Measurements from ENCODE around the gene FBL.
"Not testable (repeated sequence)": the region's sequence is repeated elsewhere in the genome, so short reads cannot be mapped to it uniquely, and the experiment has no call there.

The FBL gene

DNA sequence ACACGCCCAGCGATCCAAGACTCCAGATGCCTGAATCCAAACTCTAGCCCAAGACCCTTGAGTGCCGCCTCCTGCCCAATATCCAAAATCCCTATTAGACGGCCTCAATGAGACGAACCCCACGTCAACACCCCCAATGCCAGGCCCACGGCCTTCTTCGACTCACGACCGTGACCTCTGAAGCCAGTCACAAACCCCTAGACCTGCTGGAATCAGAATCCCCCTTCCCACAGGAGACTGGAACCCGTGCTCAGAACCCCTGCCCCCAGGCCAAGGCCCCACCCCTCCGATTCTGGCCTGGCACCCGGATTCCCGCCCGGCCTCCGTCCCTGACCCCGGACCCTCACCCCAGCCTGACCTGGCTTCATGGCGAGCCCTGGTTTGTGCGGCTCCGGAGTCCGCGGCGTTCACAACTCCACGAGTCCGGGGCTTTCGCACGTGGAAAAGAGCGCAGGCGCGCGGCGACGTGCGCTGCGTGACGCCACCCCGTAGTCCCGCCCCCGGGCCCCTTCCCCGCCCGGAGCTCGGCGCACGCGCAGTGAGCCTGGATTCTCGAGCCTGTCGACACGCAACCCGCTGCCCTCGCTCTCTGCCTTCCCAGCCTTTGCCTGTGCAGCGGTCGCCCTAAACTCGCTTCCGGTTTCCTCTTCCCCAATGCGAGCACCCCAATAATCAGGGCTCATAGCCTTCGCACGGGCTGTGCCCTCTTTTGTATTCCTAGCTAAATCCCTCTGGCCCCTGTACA lies at the start of gene FBL:
TSS of gene FBL (minus strand) at position 447 of the 745 bp plus-strand sequence. CDS start at position 368, 79 bp downstream.
- peaks cover 7 to 28% of the 10 kb centered on the region in 2 donors for H3K4me1 ChIP-seq (ENCODE audit: control insufficient read depth in 1 of 2, insufficient read depth in 2 of 2, low read length in 2 of 2)
- H3K27ac ChIP-seq (ENCODE audit: low read length) = peak within 1 kb of the TSS; percentile 91
- H3K4me3 ChIP-seq (ENCODE audit: low read depth in 1 of 2, low read length in 2 of 2) = peak within 1 kb of the TSS; percentile 80 to 85
- H3K9me3 ChIP-seq (ENCODE audit: control insufficient read depth in 1 of 2, low read length in 2 of 2) = no peaks in the 10 kb centered on the region
- H3K27me3 ChIP-seq (ENCODE audit: low read depth, low read length) = no peaks in the 10 kb centered on the region
- H3K36me3 ChIP-seq (ENCODE audit: control insufficient read depth in 1 of 2, insufficient read depth in 2 of 2, low read length in 2 of 2) = no peaks in the 10 kb centered on the region

DNA sequence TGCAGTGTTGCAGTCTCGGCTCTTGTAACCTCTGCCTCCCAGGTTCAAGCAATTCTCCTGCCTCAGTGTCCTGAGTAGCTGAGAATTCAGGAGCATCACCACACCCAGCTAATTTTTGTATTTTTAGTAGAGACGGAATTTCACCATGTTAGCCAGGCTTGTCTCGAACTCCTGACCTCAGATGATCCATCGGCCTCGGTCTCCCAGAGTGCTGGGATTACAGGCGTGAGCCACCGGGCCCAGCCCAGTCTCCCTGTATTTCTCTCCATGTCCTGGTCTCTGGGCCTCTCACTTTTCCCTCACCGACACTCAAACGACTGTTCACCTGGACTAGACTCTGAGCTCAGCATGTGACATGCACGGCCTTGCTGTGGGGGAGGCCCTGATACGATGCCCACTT lies 48.9 kb upstream of the FBL start:
- not testable (repeated sequence) for H3K9me3 ChIP-seq (ENCODE audit: control insufficient read depth in 1 of 2, low read length in 2 of 2); H3K36me3 ChIP-seq (ENCODE audit: control insufficient read depth in 1 of 2, insufficient read depth in 2 of 2, low read length in 2 of 2); H3K4me3 ChIP-seq (ENCODE audit: low read depth in 1 of 2, low read length in 2 of 2); H3K27ac ChIP-seq (ENCODE audit: low read length); H3K4me1 ChIP-seq (ENCODE audit: control insufficient read depth in 1 of 2, insufficient read depth in 2 of 2, low read length in 2 of 2); H3K27me3 ChIP-seq (ENCODE audit: low read depth, low read length)

DNA sequence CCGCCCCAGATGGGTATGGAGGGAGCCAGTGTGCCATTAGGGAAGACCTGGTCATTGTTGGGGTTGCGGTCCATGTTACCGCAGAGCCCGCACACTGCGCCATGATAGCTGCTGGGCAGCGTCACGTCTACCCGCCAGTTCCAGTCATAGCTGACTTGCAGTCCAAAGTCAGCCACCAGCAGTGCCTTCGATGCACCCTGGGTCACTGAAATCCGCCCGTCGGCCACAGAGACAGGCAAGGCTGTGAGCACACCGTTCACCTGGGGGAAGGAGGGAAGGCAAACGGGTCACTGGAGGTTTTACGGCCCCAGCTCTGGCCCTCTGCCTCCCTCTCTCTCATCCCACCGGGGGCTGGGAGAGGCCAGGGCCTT lies 48.0 kb upstream of the FBL start:
- H3K4me1 ChIP-seq (ENCODE audit: control insufficient read depth in 1 of 2, insufficient read depth in 2 of 2, low read length in 2 of 2); H3K4me3 ChIP-seq (ENCODE audit: low read depth in 1 of 2, low read length in 2 of 2); H3K27me3 ChIP-seq (ENCODE audit: low read depth, low read length); H3K9me3 ChIP-seq (ENCODE audit: control insufficient read depth in 1 of 2, low read length in 2 of 2); H3K36me3 ChIP-seq (ENCODE audit: control insufficient read depth in 1 of 2, insufficient read depth in 2 of 2, low read length in 2 of 2); H3K27ac ChIP-seq (ENCODE audit: low read length): not testable (repeated sequence)

DNA sequence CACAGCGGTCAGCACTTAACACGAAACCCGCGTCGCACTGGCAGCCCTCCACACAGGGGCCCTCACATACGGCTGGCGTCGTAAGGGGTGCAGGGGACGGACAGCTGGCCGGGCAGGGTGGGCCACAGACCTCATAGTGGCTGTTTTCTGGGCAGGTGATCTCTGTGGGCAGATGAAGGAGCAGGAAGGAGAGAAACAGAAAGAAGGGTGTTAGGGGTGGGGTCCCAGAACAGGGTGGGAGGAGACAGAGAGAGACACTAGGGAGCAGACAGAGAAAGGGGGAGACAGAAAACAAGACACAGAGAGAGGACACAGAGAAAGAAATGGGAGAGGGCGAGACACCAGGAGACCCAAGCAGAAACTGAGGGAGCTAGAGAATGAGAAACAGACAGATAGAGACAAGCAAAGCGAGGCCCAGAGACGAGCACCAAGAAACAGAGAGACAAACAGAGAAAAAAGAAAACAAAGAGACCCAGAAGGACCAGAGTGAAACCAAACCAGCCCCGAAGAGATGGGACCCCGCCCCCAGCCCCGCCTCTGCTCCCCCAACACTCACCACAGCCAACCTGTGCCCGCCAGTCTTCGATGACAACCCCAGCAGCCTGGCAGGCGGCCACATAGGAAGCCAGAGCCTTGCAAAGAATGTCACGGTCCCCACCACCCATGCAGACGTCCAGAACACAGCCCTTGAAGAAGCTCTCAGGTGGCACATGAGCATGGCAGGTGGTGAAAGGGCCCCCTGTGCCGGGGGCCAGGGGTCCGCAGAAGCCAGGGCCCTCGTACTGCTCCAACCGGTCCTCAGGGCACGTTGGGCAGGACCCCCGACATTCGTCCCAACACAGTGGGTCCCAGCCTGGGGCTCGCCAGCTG lies 47.4 kb upstream of the FBL start:
- H3K9me3 ChIP-seq (ENCODE audit: control insufficient read depth in 1 of 2, low read length in 2 of 2); H3K27me3 ChIP-seq (ENCODE audit: low read depth, low read length); H3K4me1 ChIP-seq (ENCODE audit: control insufficient read depth in 1 of 2, insufficient read depth in 2 of 2, low read length in 2 of 2); H3K4me3 ChIP-seq (ENCODE audit: low read depth in 1 of 2, low read length in 2 of 2); H3K36me3 ChIP-seq (ENCODE audit: control insufficient read depth in 1 of 2, insufficient read depth in 2 of 2, low read length in 2 of 2); H3K27ac ChIP-seq (ENCODE audit: low read length): not testable (repeated sequence)

DNA sequence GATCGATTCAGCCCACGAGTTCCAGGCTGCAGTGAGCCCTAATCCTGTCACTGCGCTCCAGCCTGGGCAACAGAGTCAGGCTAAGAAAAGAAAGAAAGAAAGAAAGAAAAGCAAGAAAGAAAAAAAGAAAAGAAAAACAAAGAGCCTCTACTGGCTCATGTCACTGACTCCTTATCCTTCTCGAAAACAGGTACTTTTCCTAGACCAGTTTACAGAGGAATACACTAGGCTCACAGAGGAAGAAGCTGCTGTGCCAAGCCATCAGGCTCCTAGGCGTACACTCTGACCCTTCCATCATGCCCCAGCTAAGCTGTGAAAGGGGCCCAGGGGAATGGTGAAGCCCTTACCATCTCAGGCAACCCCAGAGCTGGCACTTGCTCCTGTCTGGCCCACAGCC lies 46.3 kb upstream of the FBL start:
- not testable (repeated sequence) for H3K4me1 ChIP-seq (ENCODE audit: control insufficient read depth in 1 of 2, insufficient read depth in 2 of 2, low read length in 2 of 2); H3K4me3 ChIP-seq (ENCODE audit: low read depth in 1 of 2, low read length in 2 of 2); H3K27me3 ChIP-seq (ENCODE audit: low read depth, low read length); H3K36me3 ChIP-seq (ENCODE audit: control insufficient read depth in 1 of 2, insufficient read depth in 2 of 2, low read length in 2 of 2); H3K27ac ChIP-seq (ENCODE audit: low read length); H3K9me3 ChIP-seq (ENCODE audit: control insufficient read depth in 1 of 2, low read length in 2 of 2)

DNA sequence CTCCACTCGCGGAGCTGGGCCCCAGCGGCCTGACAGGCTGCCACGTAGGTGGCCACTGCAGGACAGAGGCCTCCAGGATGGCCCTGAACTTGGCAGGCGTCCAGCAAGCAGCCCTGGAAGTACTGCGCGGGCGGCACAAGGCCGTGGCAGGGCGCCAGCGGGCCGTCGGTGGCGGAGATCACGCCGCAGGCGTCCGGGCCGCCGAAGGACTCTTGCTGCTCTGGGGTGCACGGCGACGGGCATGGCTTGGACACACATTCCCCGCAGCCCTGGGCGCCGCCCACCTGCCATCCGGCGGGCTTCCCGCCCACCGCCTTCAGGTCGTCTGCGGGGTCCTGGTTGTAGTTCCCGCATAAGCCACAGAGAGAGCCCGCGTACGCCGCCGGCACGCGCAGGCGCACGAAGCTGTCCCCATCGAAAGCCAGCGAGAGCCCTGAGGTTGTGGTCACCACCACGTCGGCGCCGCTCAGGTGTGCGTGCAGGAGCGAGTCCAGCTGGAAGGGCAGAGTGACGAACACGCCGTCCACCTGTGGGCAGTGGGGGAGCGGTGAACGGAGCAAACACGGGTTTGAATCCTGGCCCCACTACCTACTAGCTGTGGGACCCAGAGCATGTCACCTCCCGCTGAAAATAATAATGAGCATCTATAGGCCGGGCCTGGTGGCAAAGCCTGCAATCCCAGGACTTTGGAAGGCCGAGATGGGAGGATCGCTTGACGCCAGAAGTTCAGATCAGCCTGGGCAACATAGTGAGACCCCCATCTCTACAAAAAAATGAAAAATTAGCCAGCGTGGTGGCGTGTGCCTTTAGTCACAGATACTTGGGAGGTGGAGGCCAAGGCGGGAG lies 45.7 kb upstream of the FBL start:
- not testable (repeated sequence) for H3K9me3 ChIP-seq (ENCODE audit: control insufficient read depth in 1 of 2, low read length in 2 of 2); H3K36me3 ChIP-seq (ENCODE audit: control insufficient read depth in 1 of 2, insufficient read depth in 2 of 2, low read length in 2 of 2); H3K27ac ChIP-seq (ENCODE audit: low read length); H3K27me3 ChIP-seq (ENCODE audit: low read depth, low read length); H3K4me1 ChIP-seq (ENCODE audit: control insufficient read depth in 1 of 2, insufficient read depth in 2 of 2, low read length in 2 of 2)
- peak overlapping the region in 1 of 2 donors; percentile 42 for H3K4me3 ChIP-seq (ENCODE audit: low read depth in 1 of 2, low read length in 2 of 2)

DNA sequence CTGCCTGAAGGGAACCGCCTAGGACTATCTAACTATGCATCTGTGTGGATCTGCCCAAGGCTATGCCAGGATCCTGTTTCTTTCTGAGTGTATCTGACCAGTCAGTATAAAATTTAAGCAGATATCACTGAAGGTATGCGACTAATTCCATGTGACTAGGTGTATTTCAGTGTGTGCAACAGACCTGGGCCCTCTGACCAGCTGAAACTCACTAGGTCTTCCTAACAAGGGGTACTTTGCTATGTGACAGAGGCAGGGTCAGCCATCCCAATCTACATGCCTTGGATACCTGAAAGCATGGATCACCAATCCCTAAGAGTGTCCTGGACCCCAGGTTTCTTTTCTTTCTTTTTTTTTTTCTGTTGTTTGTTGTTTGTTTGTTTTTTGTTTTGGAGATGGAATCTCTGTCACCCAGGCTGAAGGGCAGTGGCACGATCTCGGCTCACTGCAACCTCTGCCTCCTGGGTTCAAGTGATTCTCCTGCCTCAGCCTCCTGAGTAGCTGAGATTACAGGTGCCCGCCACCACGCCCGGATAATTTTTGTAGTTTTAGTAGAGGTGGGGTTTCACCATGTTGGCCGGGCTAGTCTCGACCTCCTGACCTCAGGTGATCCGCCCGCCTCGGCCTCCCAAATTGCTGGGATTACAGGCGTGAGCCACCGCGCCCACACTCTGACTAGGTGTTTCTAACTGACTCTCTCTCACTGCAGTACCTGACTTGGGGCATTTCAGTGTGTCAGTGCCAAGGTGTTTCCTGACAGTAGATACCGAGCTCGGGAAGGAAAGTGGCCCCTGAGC lies 44.8 kb upstream of the FBL start:
- Histone ChIP-seq H3K4me1 (ENCODE audit: control insufficient read depth in 1 of 2, insufficient read depth in 2 of 2, low read length in 2 of 2) (peaks cover 0 to 6% of the 10 kb centered on the region in 2 donors), H3K36me3 (ENCODE audit: control insufficient read depth in 1 of 2, insufficient read depth in 2 of 2, low read length in 2 of 2) (no peaks in the 10 kb centered on the region), H3K27ac (ENCODE audit: low read length) (no peak overlapping the region), H3K27me3 (ENCODE audit: low read depth, low read length) (no peaks in the 10 kb centered on the region), H3K9me3 (ENCODE audit: control insufficient read depth in 1 of 2, low read length in 2 of 2) (no peaks in the 10 kb centered on the region), H3K4me3 (ENCODE audit: low read depth in 1 of 2, low read length in 2 of 2) (no peak overlapping the region)

DNA sequence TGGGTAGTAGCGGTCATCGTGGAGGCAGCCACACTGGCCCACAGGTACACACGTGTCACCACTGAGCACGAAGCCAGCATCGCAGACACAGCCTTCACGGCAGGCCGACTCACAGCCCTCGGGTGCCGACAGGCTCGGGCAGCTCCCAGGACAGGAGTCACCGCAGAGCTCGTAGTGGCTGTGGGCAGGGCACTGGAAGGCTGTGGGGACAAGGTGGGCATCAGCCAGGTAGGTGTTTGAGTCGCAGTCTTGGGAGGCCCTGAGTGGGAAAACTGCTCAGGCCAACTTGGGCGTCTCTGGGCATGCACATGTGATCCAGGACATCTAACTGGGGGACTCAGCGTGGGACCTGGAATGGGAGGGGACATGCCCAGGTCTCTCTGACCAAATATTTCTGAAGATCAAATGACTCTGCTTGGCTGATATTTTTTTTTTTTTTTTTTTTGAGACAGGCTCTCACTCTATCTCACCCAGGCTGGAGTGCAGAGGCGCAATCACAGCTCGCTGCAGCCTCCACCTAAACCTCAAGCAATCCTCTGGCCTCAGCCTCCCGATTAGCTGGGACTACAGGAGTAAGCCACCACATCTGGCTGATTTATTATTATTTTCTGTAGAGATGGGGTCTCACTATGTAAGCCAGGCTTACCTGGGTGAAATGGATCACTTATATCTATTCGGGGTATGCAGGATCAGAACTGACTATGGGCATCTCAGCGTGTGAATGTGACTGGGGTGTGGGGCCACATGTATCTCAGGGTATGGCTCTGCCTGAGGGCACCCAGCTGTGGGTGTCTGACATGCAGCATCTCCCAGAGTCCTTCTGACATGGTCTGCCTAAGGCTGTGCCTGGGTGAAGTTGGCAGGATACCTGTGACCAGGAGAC lies 43.9 kb upstream of the FBL start:
- H3K4me1 ChIP-seq (ENCODE audit: control insufficient read depth in 1 of 2, insufficient read depth in 2 of 2, low read length in 2 of 2); H3K27ac ChIP-seq (ENCODE audit: low read length); H3K36me3 ChIP-seq (ENCODE audit: control insufficient read depth in 1 of 2, insufficient read depth in 2 of 2, low read length in 2 of 2): not testable (repeated sequence)

DNA sequence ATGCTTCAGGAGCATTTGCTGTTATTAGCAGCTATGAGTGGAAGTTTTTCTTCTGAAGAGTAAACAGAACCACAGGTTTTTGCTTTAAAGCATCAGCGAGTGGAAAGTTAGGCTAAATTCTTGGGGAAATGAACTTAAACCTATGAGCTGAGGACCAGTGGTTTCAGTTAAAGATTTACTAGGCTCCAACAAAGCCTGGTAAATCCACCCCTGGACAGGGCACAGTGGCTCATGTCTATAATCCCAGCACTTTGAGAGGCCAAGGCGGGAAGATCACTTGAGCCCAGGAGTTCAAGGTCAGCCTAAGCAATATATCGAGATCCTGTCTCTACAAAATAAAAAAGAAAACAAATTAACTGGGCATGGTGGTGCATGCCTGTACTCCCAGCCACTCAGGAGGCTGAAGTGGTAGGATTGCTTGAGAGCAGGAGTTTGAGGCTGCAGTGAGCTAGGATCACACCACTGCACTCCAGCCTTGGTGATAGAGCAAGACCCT lies 41.3 kb upstream of the FBL start:
- H3K27ac ChIP-seq (ENCODE audit: low read length); H3K4me1 ChIP-seq (ENCODE audit: control insufficient read depth in 1 of 2, insufficient read depth in 2 of 2, low read length in 2 of 2); H3K9me3 ChIP-seq (ENCODE audit: control insufficient read depth in 1 of 2, low read length in 2 of 2); H3K4me3 ChIP-seq (ENCODE audit: low read depth in 1 of 2, low read length in 2 of 2); H3K36me3 ChIP-seq (ENCODE audit: control insufficient read depth in 1 of 2, insufficient read depth in 2 of 2, low read length in 2 of 2); H3K27me3 ChIP-seq (ENCODE audit: low read depth, low read length): not testable (repeated sequence)

More for the DNA sequence above, 43.9 kb upstream of the FBL start:
- not testable (repeated sequence) for H3K27me3 ChIP-seq (ENCODE audit: low read depth, low read length); H3K4me3 ChIP-seq (ENCODE audit: low read depth in 1 of 2, low read length in 2 of 2); H3K9me3 ChIP-seq (ENCODE audit: control insufficient read depth in 1 of 2, low read length in 2 of 2)

Data from muscle layer of duodenum (tissue), 2 donors.